Neural cell (in vitro differentiated cells): Measurements from ENCODE around the gene IRS2.

Source experiments
- CTCF ChIP-seq: fragments of 450-650 bp; IDR thresholded peaks from 2 replicates; pipeline ENCODE4 v1.5.1; 2014; ENCODE audit warnings: antibody characterized with exemption, mild to moderate bottlenecking, moderate library complexity; ENCODE audit not compliant: poor library complexity, severe bottlenecking
- RAD21 ChIP-seq: fragments of 450-650 bp; conservative IDR thresholded peaks from 2 replicates; pipeline ENCODE4 v1.6.1; 2014; ENCODE audit warnings: antibody characterized with exemption, mild to moderate bottlenecking, moderate library complexity

DNA sequence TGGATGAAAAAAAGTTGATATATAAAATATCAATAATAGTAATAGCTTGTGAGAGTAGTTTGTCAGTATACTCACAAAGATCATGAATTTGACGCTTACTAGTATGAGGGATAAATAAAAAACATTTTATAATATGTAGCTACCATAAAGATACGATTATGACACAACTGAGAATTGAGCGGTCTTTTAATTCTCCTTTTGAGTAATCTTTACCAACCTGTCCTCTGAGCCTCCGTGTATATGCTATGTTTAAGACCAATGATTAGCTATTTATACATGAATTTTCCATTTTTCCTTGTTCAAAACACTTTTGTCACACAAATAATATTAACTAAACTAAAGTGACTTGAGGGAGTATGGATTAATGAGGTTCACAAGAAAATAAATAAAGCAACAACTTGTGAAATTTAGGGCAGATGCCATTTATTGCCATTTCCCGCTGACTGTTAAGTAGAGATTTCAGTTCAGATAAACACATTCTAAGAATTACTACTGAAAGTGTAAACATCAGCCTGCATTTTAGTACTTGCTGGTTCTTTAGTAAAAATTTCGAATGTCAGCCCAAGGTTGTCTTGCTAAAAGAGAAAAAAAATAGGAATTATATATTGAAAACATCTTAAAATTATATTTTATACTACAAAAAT, 6.2 kb upstream of the IRS2 start:
- TF ChIP-seq CTCF, result no peak
- TF ChIP-seq RAD21, result no peak
